Keratinocyte (primary cell): Measurements from ENCODE around the gene UBAP1.

ENCODE experiments used
- EZH2 ChIP-seq: IDR thresholded peaks from one replicate; pipeline ENCODE4 v1.6.1; 2012; ENCODE audit warnings: inconsistent platforms, mild to moderate bottlenecking, low read length, moderate library complexity
- TF ChIP-seq, protein P1 (sequence below), 3 experiments: IDR thresholded peaks in 1 of 3; conservative IDR thresholded peaks in 1 of 3; optimal IDR thresholded peaks in 1 of 3; 2 replicates in 2 of 3; 3 replicates in 1 of 3; pipeline versions ENCODE3 to v1.5.1; 2011; ENCODE audit warnings: low read length in 3 of 3, mild to moderate bottlenecking in 3 of 3, moderate library complexity in 2 of 3, control low read depth in 1 of 3, inconsistent platforms in 1 of 3; ENCODE audit not compliant: insufficient read depth in 2 of 3; ENCODE audit errors: extremely low read depth in 1 of 3

DNA sequence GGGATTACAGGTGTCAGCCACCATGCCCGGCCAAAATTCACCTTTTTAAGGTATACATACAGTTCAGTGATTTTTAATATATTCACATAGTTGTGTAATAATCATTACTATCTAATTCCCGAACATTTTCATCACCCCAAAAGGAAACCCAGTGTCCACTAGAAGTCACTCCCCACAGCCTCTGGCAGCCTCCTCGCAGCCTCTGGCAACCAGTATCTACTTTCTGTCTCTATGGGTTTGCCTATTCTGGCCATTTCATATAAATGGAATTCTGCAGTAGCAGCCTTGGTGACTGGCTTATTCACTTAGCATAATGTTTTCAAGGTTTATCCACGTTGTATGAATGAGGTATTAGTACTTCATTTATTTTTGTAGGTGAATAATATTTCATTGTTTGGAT, 59.0 kb downstream of the UBAP1 start:
- TF ChIP-seq, protein P1, sequence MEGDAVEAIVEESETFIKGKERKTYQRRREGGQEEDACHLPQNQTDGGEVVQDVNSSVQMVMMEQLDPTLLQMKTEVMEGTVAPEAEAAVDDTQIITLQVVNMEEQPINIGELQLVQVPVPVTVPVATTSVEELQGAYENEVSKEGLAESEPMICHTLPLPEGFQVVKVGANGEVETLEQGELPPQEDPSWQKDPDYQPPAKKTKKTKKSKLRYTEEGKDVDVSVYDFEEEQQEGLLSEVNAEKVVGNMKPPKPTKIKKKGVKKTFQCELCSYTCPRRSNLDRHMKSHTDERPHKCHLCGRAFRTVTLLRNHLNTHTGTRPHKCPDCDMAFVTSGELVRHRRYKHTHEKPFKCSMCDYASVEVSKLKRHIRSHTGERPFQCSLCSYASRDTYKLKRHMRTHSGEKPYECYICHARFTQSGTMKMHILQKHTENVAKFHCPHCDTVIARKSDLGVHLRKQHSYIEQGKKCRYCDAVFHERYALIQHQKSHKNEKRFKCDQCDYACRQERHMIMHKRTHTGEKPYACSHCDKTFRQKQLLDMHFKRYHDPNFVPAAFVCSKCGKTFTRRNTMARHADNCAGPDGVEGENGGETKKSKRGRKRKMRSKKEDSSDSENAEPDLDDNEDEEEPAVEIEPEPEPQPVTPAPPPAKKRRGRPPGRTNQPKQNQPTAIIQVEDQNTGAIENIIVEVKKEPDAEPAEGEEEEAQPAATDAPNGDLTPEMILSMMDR (optimal IDR thresholded peaks at IDR 0.05 in 1 of 3, IDR thresholded peaks at IDR 0.05 in 1 of 3, conservative IDR thresholded peaks at IDR 0.05 in 1 of 3; ENCODE audit: extremely low read depth in 1 of 3, insufficient read depth in 2 of 3, low read length in 3 of 3), result no peak
- no peak for TF ChIP-seq EZH2
